GM12892 (cell line): ENCODE results near the gene MTFR1L.

Experiments used
- POLR2A ChIP-seq: IDR thresholded peaks from 2 replicates; pipeline ENCODE4 v1.6.1; 2011; ENCODE audit warnings: low read depth, low read length, control low read depth
- POLR2AphosphoS5 ChIP-seq: IDR thresholded peaks from 2 replicates; pipeline ENCODE4 v1.6.1; 2011; ENCODE audit warnings: low read depth, low read length, control low read depth
- TAF1 ChIP-seq: IDR thresholded peaks from 2 replicates; pipeline ENCODE4 v1.6.1; 2011; ENCODE audit warnings: low read depth, mild to moderate bottlenecking, control low read depth, low read length, borderline replicate concordance

- TF ChIP-seq POLR2A (no peak), POLR2AphosphoS5 (no peak), TAF1 (no peak)
Observed at GRCh38 chr1:25772164-25772563, 47.6 kb upstream of the MTFR1L start.
